HG02938 (cell line): ENCODE results near the gene TSHZ3.

Source experiments
- ATAC-seq: cut with Tn5 transposase; IDR thresholded peaks from one replicate; pipeline ENCODE4 v1.9.1; 2021; ENCODE audit warnings: mild to moderate bottlenecking, moderate library complexity; ENCODE audit not compliant: unreplicated experiment

The TSHZ3 gene

DNA sequence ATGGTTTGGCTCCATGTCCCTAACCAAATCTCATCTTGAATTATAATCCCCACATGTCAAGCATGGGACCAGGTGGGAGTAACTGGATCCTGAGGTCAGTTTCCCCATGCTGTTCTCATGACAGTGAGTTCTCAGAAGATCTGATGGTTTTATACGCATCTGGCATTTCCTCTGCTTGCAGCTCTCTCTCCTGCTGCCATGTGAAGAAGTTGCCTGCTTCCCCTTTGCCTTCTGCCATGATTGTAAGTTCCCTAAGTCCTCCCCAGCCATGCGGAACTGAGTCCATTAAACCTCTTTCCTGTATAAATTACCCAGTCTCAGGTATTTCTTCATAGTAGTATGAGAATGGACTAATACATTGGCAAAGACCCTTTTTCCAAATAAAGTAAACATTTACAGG, 96.8 kb downstream of the TSHZ3 start:
- ATAC-seq: no peak

DNA sequence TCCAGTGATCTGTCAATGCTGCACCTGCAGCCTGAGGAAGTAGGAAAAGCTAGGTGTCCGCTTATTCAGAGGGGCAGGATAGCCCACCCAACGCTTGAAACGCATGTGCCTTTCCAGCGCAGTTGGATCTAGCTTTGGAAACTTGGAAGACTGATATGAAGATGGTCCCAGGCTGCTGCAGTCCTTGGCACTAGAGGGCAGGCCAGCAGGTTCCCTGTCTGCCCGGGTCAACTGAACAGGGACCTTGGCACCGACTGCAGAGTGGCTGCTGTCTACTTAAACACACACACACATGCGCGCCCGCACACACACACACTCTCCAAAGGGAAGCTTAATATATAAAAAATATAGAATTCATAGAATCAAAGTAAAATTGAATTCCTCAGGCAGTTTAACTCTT, 100.0 kb downstream of the TSHZ3 start:
- no peak for ATAC-seq

DNA sequence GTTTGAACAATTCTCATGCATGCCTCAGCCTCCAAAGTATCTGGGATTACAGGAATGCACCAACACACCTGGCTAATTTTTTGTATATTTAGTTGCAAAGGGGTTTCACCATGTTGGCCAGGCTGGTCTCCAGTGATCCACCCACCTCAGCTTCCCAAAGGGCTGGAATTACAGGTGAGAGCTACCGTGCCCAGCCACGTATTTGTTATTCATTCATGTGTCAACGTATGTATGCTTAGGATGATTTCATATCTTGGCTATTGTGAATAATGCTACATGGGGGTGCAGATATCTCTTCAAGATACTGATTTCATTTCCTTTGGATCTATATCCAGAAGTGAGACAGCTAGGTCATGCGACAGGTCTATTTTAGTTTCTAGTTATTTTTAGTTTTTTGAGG, 113.4 kb downstream of the TSHZ3 start:
- ATAC-seq: no peak

DNA sequence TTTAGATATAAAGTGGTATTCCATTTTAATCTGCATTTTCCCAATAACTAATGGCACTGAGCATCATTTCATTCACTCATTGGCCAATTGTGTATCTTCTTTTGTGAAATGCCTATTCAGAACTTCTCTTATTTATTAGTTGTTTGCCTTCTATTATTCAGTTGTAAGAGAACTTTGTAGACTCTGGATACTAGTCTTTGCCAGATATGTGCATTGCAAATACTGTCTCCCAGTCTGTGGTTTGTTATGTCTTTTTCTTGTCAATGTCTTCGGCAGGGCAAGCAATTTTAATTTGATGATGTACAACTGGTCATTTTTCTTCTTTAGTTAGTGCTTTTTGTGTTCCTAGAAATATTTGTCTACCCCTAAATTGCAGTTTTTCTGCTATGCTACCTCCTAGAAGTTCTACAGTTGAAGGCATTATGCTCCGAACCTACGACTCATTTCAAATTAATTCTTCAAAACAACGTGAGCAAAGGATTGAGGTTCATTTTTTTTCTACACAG, 115.9 kb downstream of the TSHZ3 start:
- no peak for ATAC-seq

DNA sequence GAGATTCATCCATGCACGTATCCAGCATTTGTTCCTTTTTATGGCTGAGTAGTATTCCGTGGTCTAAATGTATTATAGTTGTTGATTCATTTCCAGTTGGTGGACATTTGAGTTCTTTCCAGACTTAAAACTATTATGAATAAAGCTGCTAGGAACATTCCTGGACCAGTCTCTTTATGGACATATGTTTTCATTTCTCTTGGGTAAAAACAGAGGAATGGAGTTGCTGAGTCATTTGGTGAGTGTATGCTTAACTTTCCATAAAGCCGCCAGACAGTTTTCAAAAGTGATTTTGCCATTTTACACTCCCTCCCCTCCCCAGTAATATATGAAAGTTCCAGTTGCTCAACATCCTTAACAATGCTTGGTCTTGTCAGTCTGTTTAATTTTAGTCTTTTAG, 116.4 kb downstream of the TSHZ3 start:
- no peak for ATAC-seq

DNA sequence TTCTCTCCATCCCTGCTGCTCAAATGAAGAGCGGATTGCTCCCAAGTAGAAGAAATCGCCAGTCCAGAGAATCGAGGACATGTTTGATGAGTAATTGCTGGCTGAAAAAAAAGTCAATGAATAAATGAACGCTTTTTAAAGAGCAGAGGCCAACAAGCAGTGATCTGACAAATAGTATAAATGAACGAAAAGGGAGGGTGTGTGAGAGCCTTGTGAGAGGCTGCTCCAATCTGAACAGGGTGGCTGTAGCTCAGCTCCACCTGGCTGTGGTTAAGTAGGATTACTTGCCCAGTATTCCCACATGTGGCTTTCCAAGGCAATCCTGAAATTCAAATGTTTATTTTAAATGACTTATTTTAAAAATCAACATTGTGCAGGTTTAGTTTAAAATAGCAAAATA, 117.1 kb downstream of the TSHZ3 start:
- ATAC-seq: no peak

DNA sequence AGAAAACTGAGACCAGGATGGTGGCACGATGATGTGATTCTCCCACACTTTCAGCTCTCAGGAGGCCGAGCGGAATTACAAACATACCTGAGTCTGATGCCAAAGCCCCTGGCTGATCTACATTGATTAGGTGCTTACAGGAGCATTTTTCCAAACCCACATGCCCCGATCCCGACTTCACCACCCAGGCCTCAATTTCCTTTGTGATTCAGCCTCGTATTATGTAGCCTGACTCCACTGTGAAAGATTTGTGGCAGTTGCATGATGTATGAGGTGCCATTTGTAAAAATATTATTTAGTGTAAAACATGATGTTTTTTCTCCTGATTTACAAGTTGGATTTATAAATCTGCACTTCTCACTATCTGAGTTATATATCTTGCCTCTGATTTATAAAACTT, 118.0 kb downstream of the TSHZ3 start:
- ATAC-seq: no peak

DNA sequence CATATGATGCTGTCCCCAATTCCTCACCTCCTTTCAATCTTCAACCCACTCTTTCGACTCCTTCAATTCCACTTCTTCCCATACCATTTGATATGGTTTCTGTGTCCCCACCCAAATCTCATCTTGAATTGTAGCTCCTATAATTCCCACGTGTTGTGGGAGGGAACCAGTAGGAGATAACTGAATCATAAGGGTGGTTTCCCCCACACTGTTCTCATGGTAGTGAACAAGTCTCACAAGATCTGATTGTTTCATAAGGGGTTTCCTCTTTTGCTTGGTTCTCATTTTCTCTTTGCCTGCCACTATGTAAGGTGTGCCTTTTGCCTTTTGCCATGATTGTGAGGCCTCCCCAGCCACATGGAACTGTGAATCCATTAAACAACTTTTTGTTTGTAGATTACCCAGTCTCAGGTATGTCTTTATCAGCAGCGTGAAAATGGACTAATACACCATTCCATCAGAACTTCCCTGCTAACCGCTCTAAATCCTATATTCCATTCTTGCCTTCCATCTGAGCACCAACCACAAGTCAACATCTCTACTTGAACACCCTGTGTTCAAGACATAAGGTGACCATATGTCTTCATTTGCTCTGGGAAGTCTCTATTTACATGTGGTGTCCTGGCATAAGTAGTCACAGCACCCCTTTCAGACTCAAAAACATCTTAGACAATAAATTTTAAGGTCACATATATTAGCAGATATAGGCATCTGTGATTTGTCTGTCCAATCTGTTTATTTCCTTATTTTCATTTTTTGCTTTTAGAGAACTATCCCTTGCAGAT, 122.9 kb downstream of the TSHZ3 start:
- ATAC-seq: no peak
